A549 (cell line): ENCODE data around the gene MTG2.

Experiments
- EP300 ChIP-seq, 2 experiments: fragments of >200 bp; sonication (Bioruptor Twin); formaldehyde crosslinking; IDR thresholded peaks; 2 replicates in 1 of 2; 3 replicates in 1 of 2; pipeline ENCODE4 v1.6.1; 2016 to 2017
- MAZ ChIP-seq: fragments of 150-350 bp; IDR thresholded peaks from 2 replicates; pipeline ENCODE4 v1.6.1; 2014; ENCODE audit warnings: antibody characterized with exemption, low read depth, low read length, borderline replicate concordance
- RAD21 ChIP-seq, 2 experiments: fragments of >200 bp in 1 of 2; sonication (Bioruptor Twin) in 1 of 2; formaldehyde crosslinking in 1 of 2; IDR thresholded peaks in 1 of 2; conservative IDR thresholded peaks in 1 of 2; 2 replicates in 1 of 2; 3 replicates in 1 of 2; pipeline ENCODE4 v1.6.1; 2012 to 2018; ENCODE audit warnings: inconsistent platforms in 1 of 2
- RARB ChIP-seq: fragments of 250-450 bp; sonication (Bioruptor Pico); IDR thresholded peaks from 2 replicates; pipeline ENCODE4 v1.8.0; 2021; ENCODE audit warnings: mild to moderate bottlenecking, moderate library complexity
- RFX5 ChIP-seq: fragments of 450-650 bp; IDR thresholded peaks from 2 replicates; pipeline ENCODE4 v1.7.1; 2014; ENCODE audit warnings: antibody characterized with exemption, mild to moderate bottlenecking, moderate library complexity
- TP53 ChIP-seq: fragments of 250-450 bp; sonication (Bioruptor Pico); IDR thresholded peaks from 2 replicates; pipeline ENCODE4 v1.5.0; 2021; ENCODE audit warnings: mild to moderate bottlenecking, moderate library complexity
- TF ChIP-seq, protein P1 (sequence below): fragments of >200 bp; sonication (Bioruptor Twin); formaldehyde crosslinking; IDR thresholded peaks from 3 replicates; pipeline ENCODE4 v1.5.1; 2016

DNA sequence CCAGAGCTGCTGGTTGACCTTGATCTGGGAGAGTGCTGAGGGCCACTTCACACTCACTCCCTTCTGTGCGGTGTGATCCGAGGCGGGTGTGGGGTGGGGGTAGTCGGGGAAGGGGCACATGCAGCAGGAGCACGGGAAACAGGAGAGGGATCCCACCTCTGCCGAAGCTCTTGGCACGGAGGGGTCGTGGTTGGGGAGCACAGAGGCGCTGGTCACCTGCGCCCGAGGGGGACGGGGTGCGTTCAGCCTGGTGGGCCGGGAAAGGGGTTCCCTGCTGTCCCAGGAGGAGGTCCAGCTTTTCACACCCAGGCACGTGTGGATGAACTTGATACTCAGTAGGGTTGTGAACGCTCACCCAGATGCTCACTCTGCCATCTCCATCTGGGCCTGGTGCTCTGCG is 22.0 kb upstream of the MTG2 start:
- TF ChIP-seq RARB (CRISPR knock-in tag) = no peak
- TF ChIP-seq RAD21 (conservative IDR thresholded peaks at IDR 0.05 in 1 of 2, IDR thresholded peaks at IDR 0.05 in 1 of 2) = no peak
- TF ChIP-seq EP300 (IDR thresholded peaks at IDR 0.05) = no peak
- TF ChIP-seq, protein P1, sequence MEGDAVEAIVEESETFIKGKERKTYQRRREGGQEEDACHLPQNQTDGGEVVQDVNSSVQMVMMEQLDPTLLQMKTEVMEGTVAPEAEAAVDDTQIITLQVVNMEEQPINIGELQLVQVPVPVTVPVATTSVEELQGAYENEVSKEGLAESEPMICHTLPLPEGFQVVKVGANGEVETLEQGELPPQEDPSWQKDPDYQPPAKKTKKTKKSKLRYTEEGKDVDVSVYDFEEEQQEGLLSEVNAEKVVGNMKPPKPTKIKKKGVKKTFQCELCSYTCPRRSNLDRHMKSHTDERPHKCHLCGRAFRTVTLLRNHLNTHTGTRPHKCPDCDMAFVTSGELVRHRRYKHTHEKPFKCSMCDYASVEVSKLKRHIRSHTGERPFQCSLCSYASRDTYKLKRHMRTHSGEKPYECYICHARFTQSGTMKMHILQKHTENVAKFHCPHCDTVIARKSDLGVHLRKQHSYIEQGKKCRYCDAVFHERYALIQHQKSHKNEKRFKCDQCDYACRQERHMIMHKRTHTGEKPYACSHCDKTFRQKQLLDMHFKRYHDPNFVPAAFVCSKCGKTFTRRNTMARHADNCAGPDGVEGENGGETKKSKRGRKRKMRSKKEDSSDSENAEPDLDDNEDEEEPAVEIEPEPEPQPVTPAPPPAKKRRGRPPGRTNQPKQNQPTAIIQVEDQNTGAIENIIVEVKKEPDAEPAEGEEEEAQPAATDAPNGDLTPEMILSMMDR = no peak
- no peak for TF ChIP-seq RFX5
- TF ChIP-seq MAZ = no peak
- TF ChIP-seq TP53 = no peak
